Measurements from ENCODE around the gene ZNF132.
"Not testable (repeated sequence)": the region's sequence is repeated elsewhere in the genome, so short reads cannot be mapped to it uniquely, and the experiment has no call there.

The ZNF132 gene

GRCh38 chr19:58466760-58467589, 27.0 kb upstream of the ZNF132 start, which contains the start of gene ZNF324:
ZNF324 (plus strand) TSS chr19:58467080; CDS start chr19:58469186, 2,106 bp downstream.
- peak; percentile 92 for DNase-seq

- DNase-seq = no peak
Observed at GRCh38 chr19:58466089-58466759, 26.3 kb upstream of the ZNF132 start.

GRCh38 chr19:58460039-58460438, 20.1 kb upstream of the ZNF132 start:
- DNase-seq = no peak

- no peak for DNase-seq
Observed at GRCh38 chr19:58456111-58456510, 16.2 kb upstream of the ZNF132 start.

GRCh38 chr19:58455306-58455705, 15.4 kb upstream of the ZNF132 start:
- DNase-seq = no peak

GRCh38 chr19:58453743-58454142, 13.8 kb upstream of the ZNF132 start:
- DNase-seq = no peak

GRCh38 chr19:58451358-58452101, 11.6 kb upstream of the ZNF132 start, which contains the start of gene ZNF324B:
ZNF324B (plus strand) TSS chr19:58451622; CDS start chr19:58453702, 2,080 bp downstream.
- peak; percentile 92 for DNase-seq

GRCh38 chr19:58450856-58451357, 11.0 kb upstream of the ZNF132 start:
- peak; percentile 70 for DNase-seq

- DNase-seq = not testable (repeated sequence)
Observed at GRCh38 chr19:58449980-58450379, 10.0 kb upstream of the ZNF132 start.

GRCh38 chr19:58448860-58449259, 8.9 kb upstream of the ZNF132 start:
- not testable (repeated sequence) for DNase-seq

- not testable (repeated sequence) for DNase-seq
Observed at GRCh38 chr19:58442986-58443385, 3.0 kb upstream of the ZNF132 start.

- no peak for DNase-seq
Observed at GRCh38 chr19:58440556-58440955, 603 bp upstream of the ZNF132 start.

- DNase-seq = no peak
Observed at GRCh38 chr19:58434217-58434616, 5.7 kb downstream of the ZNF132 start.

GRCh38 chr19:58429745-58430144, 10.2 kb downstream of the ZNF132 start:
- no peak for DNase-seq

- DNase-seq = no peak
Observed at GRCh38 chr19:58428617-58429016, 11.3 kb downstream of the ZNF132 start.

- no peak for DNase-seq
Observed at GRCh38 chr19:58417071-58417470, 22.9 kb downstream of the ZNF132 start.

GRCh38 chr19:58416604-58417003, 23.3 kb downstream of the ZNF132 start:
- no peak for DNase-seq

- DNase-seq = peak; percentile 46
Observed at GRCh38 chr19:58409010-58409790, 30.8 kb downstream of the ZNF132 start.

- DNase-seq = peak; percentile 86
Observed at GRCh38 chr19:58408152-58409009, 31.6 kb downstream of the ZNF132 start, which contains the start of gene ZNF584. ZNF584 (plus strand) TSS chr19:58408649; CDS start chr19:58409148, 499 bp downstream.

- no peak for DNase-seq
Observed at GRCh38 chr19:58407658-58408151, 32.2 kb downstream of the ZNF132 start.

Measured in NCI-H510A treated with DMSO at 0.1 percent for 48 hours (cell line).